Stimulated activated naive B cell treated with anti-CD40 and anti-IgM and Interleukin-4, amounts not matched to agents 10 μg/mL and 1 μg/mL and 100 μg/mL, for 72 hours (primary cell): ENCODE results near the gene ATP11C.
A peak's percentile ranks its signal among the peaks of the same experiment; 100 is the strongest.

Experiments used
- ATAC-seq, 2 donors: fragments of 150-1000 bp; cut with Tn5 transposase; replicated peaks; 2 replicates each; pipeline ENCODE4 v1.10.0; 2021; ENCODE audit warnings: moderate library complexity in 1 of 2
- DNase-seq: peaks from one replicate; pipeline ENCODE4 v3.0.0; 2021
- H3K27ac Mint-ChIP-seq: one replicate; pipeline ENCODE4 v1.8.0; 2022; ENCODE audit warnings: mild to moderate bottlenecking, mixed read lengths
- H3K27me3 Mint-ChIP-seq, 2 donors: one replicate each; pipeline ENCODE4 v1.8.0; 2022; ENCODE audit warnings: mixed read lengths in 2 of 2
- H3K36me3 Mint-ChIP-seq, 2 donors: one replicate each; pipeline ENCODE4 v1.8.0; 2022; ENCODE audit warnings: mixed read lengths in 2 of 2, mild to moderate bottlenecking in 1 of 2
- H3K4me1 Mint-ChIP-seq, 2 donors: one replicate each; pipeline ENCODE4 v1.8.0; 2022; ENCODE audit warnings: mixed read lengths in 2 of 2, mild to moderate bottlenecking in 1 of 2
- H3K4me3 Mint-ChIP-seq, 2 donors: one replicate each; pipeline ENCODE4 v1.8.0; 2022; ENCODE audit warnings: mild to moderate bottlenecking in 2 of 2, mixed read lengths in 2 of 2, moderate library complexity in 1 of 2
- H3K9me3 Mint-ChIP-seq, 2 donors: one replicate each; pipeline ENCODE4 v1.8.0; 2022; ENCODE audit warnings: mixed read lengths in 2 of 2, mild to moderate bottlenecking in 1 of 2

The ATP11C gene

GRCh38 chrX:139826065-139827044 is 106.5 kb downstream of the ATP11C start:
- ATAC-seq = peak; percentile 47 to 58
- H3K4me3 Mint-ChIP-seq = no peak overlapping the region
- no peaks in the 10 kb centered on the region for H3K27me3 Mint-ChIP-seq
- H3K9me3 Mint-ChIP-seq = no peaks in the 10 kb centered on the region
- no peak overlapping the region for H3K27ac Mint-ChIP-seq
- H3K36me3 Mint-ChIP-seq = no peaks in the 10 kb centered on the region
- H3K4me1 Mint-ChIP-seq = peaks cover 6 to 22% of the 10 kb centered on the region in 2 donors
- DNase-seq = no peak

- peak; percentile 73 to 80 for ATAC-seq
- H3K27me3 Mint-ChIP-seq = no peaks in the 10 kb centered on the region
- no peak for DNase-seq
- no peak overlapping the region for H3K27ac Mint-ChIP-seq
- no peaks in the 10 kb centered on the region for H3K9me3 Mint-ChIP-seq
- no peak overlapping the region for H3K4me3 Mint-ChIP-seq
- H3K36me3 Mint-ChIP-seq = no peaks in the 10 kb centered on the region
- peaks cover 4 to 18% of the 10 kb centered on the region in 2 donors for H3K4me1 Mint-ChIP-seq
These were observed 107.2 kb downstream of the ATP11C start for GRCh38 chrX:139825618-139826017.

- Mint-ChIP-seq H3K27ac (no peak overlapping the region), H3K36me3 (no peaks in the 10 kb centered on the region), H3K4me1 (peaks cover 4 to 18% of the 10 kb centered on the region in 2 donors), H3K4me3 (no peak overlapping the region), H3K9me3 (no peaks in the 10 kb centered on the region), H3K27me3 (no peaks in the 10 kb centered on the region)
- DNase-seq = no peak
- ATAC-seq = no peak
These were observed 109.0 kb downstream of the ATP11C start for GRCh38 chrX:139823806-139824205.

GRCh38 chrX:139820358-139820984 is 112.4 kb downstream of the ATP11C start:
- H3K27me3 Mint-ChIP-seq = no peaks in the 10 kb centered on the region
- no peak overlapping the region for H3K4me3 Mint-ChIP-seq
- H3K36me3 Mint-ChIP-seq = peaks cover 6 to 7% of the 10 kb centered on the region in 2 donors
- H3K9me3 Mint-ChIP-seq = no peaks in the 10 kb centered on the region
- no peak overlapping the region for H3K27ac Mint-ChIP-seq
- H3K4me1 Mint-ChIP-seq = peaks cover under 1 to 7% of the 10 kb centered on the region in 2 donors
- ATAC-seq = no peak
- no peak for DNase-seq

GRCh38 chrX:139816204-139816603 is 116.6 kb downstream of the ATP11C start:
- peaks cover 3 to 6% of the 10 kb centered on the region in 2 donors for H3K4me1 Mint-ChIP-seq
- H3K27me3 Mint-ChIP-seq = no peaks in the 10 kb centered on the region
- ATAC-seq (no peak), DNase-seq (no peak)
- H3K9me3 Mint-ChIP-seq = peaks cover 0 to 1% of the 10 kb centered on the region in 2 donors
- peaks cover 9 to 14% of the 10 kb centered on the region in 2 donors for H3K36me3 Mint-ChIP-seq
- no peak overlapping the region for H3K27ac Mint-ChIP-seq
- H3K4me3 Mint-ChIP-seq = no peak overlapping the region

GRCh38 chrX:139815771-139816170 is 117.1 kb downstream of the ATP11C start:
- Mint-ChIP-seq H3K4me1 (peaks cover 3 to 6% of the 10 kb centered on the region in 2 donors), H3K36me3 (peaks cover 9 to 14% of the 10 kb centered on the region in 2 donors), H3K4me3 (no peak overlapping the region), H3K27me3 (no peaks in the 10 kb centered on the region), H3K9me3 (peaks cover 0 to 1% of the 10 kb centered on the region in 2 donors), H3K27ac (no peak overlapping the region)
- DNase-seq = no peak
- ATAC-seq = no peak

- H3K9me3 Mint-ChIP-seq = peaks cover 1 to 5% of the 10 kb centered on the region in 2 donors
- no peak overlapping the region for H3K27ac Mint-ChIP-seq
- H3K27me3 Mint-ChIP-seq = no peaks in the 10 kb centered on the region
- peak overlapping the region in 1 of 2 donors; percentile 53 for H3K4me3 Mint-ChIP-seq
- DNase-seq (no peak), ATAC-seq (peak; percentile 39 to 41)
- peaks cover 3 to 6% of the 10 kb centered on the region in 2 donors for H3K4me1 Mint-ChIP-seq
- peaks cover 15 to 16% of the 10 kb centered on the region in 2 donors for H3K36me3 Mint-ChIP-seq
These were observed 120.8 kb downstream of the ATP11C start for GRCh38 chrX:139811942-139812629.

GRCh38 chrX:139804482-139804881 is 128.4 kb downstream of the ATP11C start:
- ATAC-seq = no peak
- no peak for DNase-seq
- no peaks in the 10 kb centered on the region for H3K27me3 Mint-ChIP-seq
- H3K4me1 Mint-ChIP-seq = no peaks in the 10 kb centered on the region
- H3K4me3 Mint-ChIP-seq = no peak overlapping the region
- H3K36me3 Mint-ChIP-seq = peaks cover 13 to 22% of the 10 kb centered on the region in 2 donors
- no peak overlapping the region for H3K27ac Mint-ChIP-seq
- peaks cover 0 to 5% of the 10 kb centered on the region in 2 donors for H3K9me3 Mint-ChIP-seq

GRCh38 chrX:139803224-139803623 is 129.6 kb downstream of the ATP11C start:
- Mint-ChIP-seq H3K36me3 (peaks cover 13 to 21% of the 10 kb centered on the region in 2 donors), H3K4me3 (no peak overlapping the region), H3K27me3 (no peaks in the 10 kb centered on the region), H3K9me3 (peaks cover 0 to 4% of the 10 kb centered on the region in 2 donors), H3K27ac (no peak overlapping the region), H3K4me1 (no peaks in the 10 kb centered on the region)
- ATAC-seq (no peak), DNase-seq (no peak)

GRCh38 chrX:139802048-139802447 is 130.8 kb downstream of the ATP11C start:
- H3K4me1 Mint-ChIP-seq = no peaks in the 10 kb centered on the region
- H3K27me3 Mint-ChIP-seq = no peaks in the 10 kb centered on the region
- DNase-seq (no peak), ATAC-seq (no peak)
- peaks cover 9 to 16% of the 10 kb centered on the region in 2 donors for H3K36me3 Mint-ChIP-seq
- no peaks in the 10 kb centered on the region for H3K9me3 Mint-ChIP-seq
- H3K4me3 Mint-ChIP-seq = no peak overlapping the region
- H3K27ac Mint-ChIP-seq = no peak overlapping the region

- H3K27ac Mint-ChIP-seq = no peak overlapping the region
- H3K36me3 Mint-ChIP-seq = peaks cover 8 to 11% of the 10 kb centered on the region in 2 donors
- H3K4me3 Mint-ChIP-seq = no peak overlapping the region
- DNase-seq = no peak
- H3K4me1 Mint-ChIP-seq = no peaks in the 10 kb centered on the region
- ATAC-seq = no peak
- H3K27me3 Mint-ChIP-seq = no peaks in the 10 kb centered on the region
- no peaks in the 10 kb centered on the region for H3K9me3 Mint-ChIP-seq
These were observed 131.4 kb downstream of the ATP11C start for GRCh38 chrX:139801397-139801813.

- Mint-ChIP-seq H3K36me3 (peaks cover 4 to 11% of the 10 kb centered on the region in 2 donors), H3K27me3 (no peaks in the 10 kb centered on the region), H3K27ac (no peak overlapping the region), H3K9me3 (no peaks in the 10 kb centered on the region), H3K4me1 (no peaks in the 10 kb centered on the region), H3K4me3 (no peak overlapping the region)
- DNase-seq = no peak
- no peak for ATAC-seq
These were observed 134.2 kb downstream of the ATP11C start for GRCh38 chrX:139798701-139799100.

- Mint-ChIP-seq H3K4me1 (no peaks in the 10 kb centered on the region), H3K4me3 (no peak overlapping the region), H3K36me3 (peaks cover 4 to 10% of the 10 kb centered on the region in 2 donors), H3K9me3 (no peaks in the 10 kb centered on the region), H3K27me3 (no peaks in the 10 kb centered on the region), H3K27ac (peak overlapping the region; percentile 47)
- ATAC-seq = peak; percentile 82 to 83
- no peak for DNase-seq
These were observed 137.7 kb downstream of the ATP11C start for GRCh38 chrX:139795196-139795595.

- Mint-ChIP-seq H3K27ac (no peak overlapping the region), H3K4me1 (peaks cover 3 to 10% of the 10 kb centered on the region in 2 donors), H3K4me3 (no peak overlapping the region), H3K27me3 (no peaks in the 10 kb centered on the region), H3K9me3 (no peaks in the 10 kb centered on the region), H3K36me3 (peaks cover 7 to 18% of the 10 kb centered on the region in 2 donors)
- DNase-seq = no peak
- ATAC-seq = no peak
These were observed 145.3 kb downstream of the ATP11C start for GRCh38 chrX:139787601-139788000.
